ENCODE results near the gene CUBN. TPM values are rescaled to one million over a fixed set of nuclear protein-coding genes. Genes with fewer than 3 reads are reported as not detected.

CUBN gene
- total RNA-seq, 1 donor from 2014 or later = 1.3 TPM

GRCh38 chr10:17088118-17088806, 41.3 kb downstream of the CUBN start:
- H3K27ac ChIP-seq = no peak overlapping the region
- ATAC-seq (no peak), DNase-seq (no peak)
- no peak for TF ChIP-seq CTCF (IDR thresholded peaks at IDR 0.05)
- H3K27me3 ChIP-seq = no peaks in the 10 kb centered on the region
- no peaks in the 10 kb centered on the region for H3K4me1 ChIP-seq
- no peak overlapping the region for H3K4me3 ChIP-seq
- intact Hi-C loops (cut with DNase I) = no loop called here
- no peaks in the 10 kb centered on the region for H3K36me3 ChIP-seq
- no peaks in the 10 kb centered on the region for H3K9me3 ChIP-seq

GRCh38 chr10:17086865-17087367, 42.7 kb downstream of the CUBN start:
- Histone ChIP-seq H3K4me3 (no peak overlapping the region), H3K36me3 (no peaks in the 10 kb centered on the region), H3K27ac (no peak overlapping the region), H3K27me3 (no peaks in the 10 kb centered on the region), H3K9me3 (no peaks in the 10 kb centered on the region), H3K4me1 (no peaks in the 10 kb centered on the region)
- no peak for TF ChIP-seq CTCF (IDR thresholded peaks at IDR 0.05)
- no peak for ATAC-seq
- no peak for DNase-seq
- intact Hi-C loops (cut with DNase I) = no loop called here

- ATAC-seq (no peak), DNase-seq (no peak)
- Histone ChIP-seq H3K4me3 (no peak overlapping the region), H3K4me1 (no peaks in the 10 kb centered on the region), H3K27me3 (no peaks in the 10 kb centered on the region), H3K36me3 (no peaks in the 10 kb centered on the region), H3K9me3 (no peaks in the 10 kb centered on the region), H3K27ac (no peak overlapping the region)
- TF ChIP-seq CTCF (IDR thresholded peaks at IDR 0.05) = no peak
- intact Hi-C loops (cut with DNase I) = no loop called here
Observed at GRCh38 chr10:17085011-17085725, 44.4 kb downstream of the CUBN start.

GRCh38 chr10:17084258-17084657, 45.4 kb downstream of the CUBN start:
- H3K27ac ChIP-seq = no peak overlapping the region
- no peaks in the 10 kb centered on the region for H3K36me3 ChIP-seq
- H3K4me1 ChIP-seq = no peaks in the 10 kb centered on the region
- no peaks in the 10 kb centered on the region for H3K9me3 ChIP-seq
- DNase-seq = no peak
- TF ChIP-seq CTCF (IDR thresholded peaks at IDR 0.05) = no peak
- H3K27me3 ChIP-seq = no peaks in the 10 kb centered on the region
- no peak for ATAC-seq
- no peak overlapping the region for H3K4me3 ChIP-seq
- intact Hi-C loops (cut with DNase I) = no loop called here

- no peaks in the 10 kb centered on the region for H3K9me3 ChIP-seq
- no peaks in the 10 kb centered on the region for H3K27me3 ChIP-seq
- no peak overlapping the region for H3K27ac ChIP-seq
- no peak for ATAC-seq
- intact Hi-C loops (cut with DNase I) = no loop called here
- no peaks in the 10 kb centered on the region for H3K36me3 ChIP-seq
- TF ChIP-seq CTCF (IDR thresholded peaks at IDR 0.05) = no peak
- peaks cover 5% of the 10 kb centered on the region for H3K4me1 ChIP-seq
- H3K4me3 ChIP-seq = no peak overlapping the region
- no peak for DNase-seq
Observed at GRCh38 chr10:17081431-17081830, 48.2 kb downstream of the CUBN start.

Measured in upper lobe of right lung (tissue), 1 donor.